NCI-H345 treated with DMSO at 0.1 percent for 48 hours (cell line): ENCODE results near the gene GABRA5.

Experiments
- DNase-seq: peaks from one replicate; lab custom pipeline; 2025; ENCODE audit not compliant: unreplicated experiment; lab: John Stamatoyannopoulos, UW

Gene GABRA5

GRCh38 chr15:26985050-26985449 lies 118.2 kb downstream of the GABRA5 start:
- DNase-seq, result no peak

DNA sequence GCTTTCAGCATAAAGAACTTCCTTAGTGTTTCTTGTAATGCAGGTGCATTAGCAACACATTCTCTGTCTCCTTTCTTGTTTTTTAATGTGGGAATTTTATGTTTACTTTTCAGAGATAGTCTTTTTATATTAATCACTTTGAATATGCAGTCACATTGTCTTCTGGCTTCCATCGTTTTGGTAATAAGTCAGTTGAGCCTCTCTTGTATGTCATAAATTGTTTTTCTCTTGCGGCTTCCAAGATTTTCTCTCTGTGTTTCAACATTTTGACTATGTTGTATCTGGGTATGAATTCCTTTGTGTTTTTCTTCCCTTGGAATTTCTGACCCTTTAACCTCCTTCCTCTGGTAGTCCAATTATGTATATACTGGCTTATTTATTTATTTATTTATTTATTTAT lies 129.4 kb downstream of the GABRA5 start:
- DNase-seq, result no peak
